ENCODE results near the gene ARF4.

- TF ChIP-seq CTCF (optimal IDR thresholded peaks at IDR 0.05 in 1 of 3, IDR thresholded peaks at IDR 0.05 in 1 of 3, conservative IDR thresholded peaks at IDR 0.05 in 1 of 3; ENCODE audit: extremely low read depth in 1 of 3, insufficient read depth in 2 of 3, low read length in 3 of 3) (no peak), EZH2 (IDR thresholded peaks at IDR 0.05; ENCODE audit: low read length) (no peak)
Observed at GRCh38 chr3:57538465-57538864, 58.7 kb downstream of the ARF4 start.

All from keratinocyte (primary cell).